HG02623 (cell line): Measurements from ENCODE around the gene SIK2.

Experiments used
- ATAC-seq: cut with Tn5 transposase; IDR thresholded peaks from one replicate; pipeline ENCODE4 v1.9.1; 2021; ENCODE audit warnings: moderate library complexity; ENCODE audit not compliant: unreplicated experiment

SIK2 gene

DNA sequence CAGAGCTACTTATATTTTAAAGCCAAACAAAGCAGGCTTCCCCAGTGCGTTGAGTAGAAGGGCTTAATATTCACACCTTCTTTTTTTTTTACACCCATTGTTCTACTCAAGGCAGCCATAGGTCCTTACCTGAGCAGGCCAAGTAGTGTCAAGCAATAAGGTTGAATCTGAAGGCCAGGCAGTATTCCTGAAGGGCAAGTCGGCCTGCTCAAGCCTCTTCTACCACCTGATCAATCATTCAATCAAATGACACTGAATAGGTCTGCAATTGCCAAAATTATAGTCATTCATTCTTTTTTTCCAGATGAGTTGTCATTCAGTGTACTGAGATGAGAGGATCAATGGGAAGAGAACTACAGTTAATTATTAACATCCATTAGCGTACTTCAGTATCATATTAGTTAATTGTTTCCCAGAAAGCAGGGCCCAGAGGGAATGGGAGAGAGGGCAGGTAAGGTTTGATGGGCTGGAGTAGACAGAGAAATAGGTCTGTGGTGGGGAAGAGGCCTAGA is 175.9 kb downstream of the SIK2 start:
- no peak for ATAC-seq

GRCh38 chr11:111779118-111779517 is 176.9 kb downstream of the SIK2 start:
- no peak for ATAC-seq
